ENCODE measurements around the gene DUSP16. TPM values are rescaled to one million over a fixed set of nuclear protein-coding genes. Genes with fewer than 3 reads are reported as not detected.

The DUSP16 gene
- total RNA-seq, 1 experiment from 2014 or later, result 4.4 TPM

- H3K79me2 ChIP-seq (ENCODE audit: low read length), result no peaks in the 10 kb centered on the region
- TF ChIP-seq EZH2phosphoT487 (IDR thresholded peaks at IDR 0.05; ENCODE audit: borderline replicate concordance, low read length) (no peak), EZH2 (IDR thresholded peaks at IDR 0.05; ENCODE audit: low read length, unreplicated experiment) (no peak), CTCF (conservative IDR thresholded peaks at IDR 0.05; ENCODE audit: low read depth, low read length) (no peak)
- H3K4me1 ChIP-seq (ENCODE audit: insufficient read depth, low read length), result no peaks in the 10 kb centered on the region
- no TSS peak for BruUV-seq (replicated peaks)
- ChIA-PET CTCF (no interaction called here), POLR2A (ENCODE audit: unreplicated experiment) (no interaction called here)
- no peaks in the 10 kb centered on the region for H4K20me1 ChIP-seq (ENCODE audit: low read length)
- ATAC-seq (no peak), DNase-seq (no peak)
- no peak overlapping the region for H3K9ac ChIP-seq (ENCODE audit: low read length)
- H3K4me2 ChIP-seq (ENCODE audit: low read length), result no peak overlapping the region
- H3F3A ChIP-seq (ENCODE audit: low read length, unreplicated experiment), result no peaks in the 10 kb centered on the region
- intact Hi-C loops (cut with micrococcal nuclease), result no loop called here
- no peak overlapping the region for H3K27ac ChIP-seq (ENCODE audit: low read length)
- no peaks in the 10 kb centered on the region for H3K27me3 ChIP-seq (ENCODE audit: low read length)
- H3K36me3 ChIP-seq (ENCODE audit: low read depth, low read length), result no peaks in the 10 kb centered on the region
- H2AFZ ChIP-seq (ENCODE audit: low read length), result no peak overlapping the region
- no peaks in the 10 kb centered on the region for H3K9me2 ChIP-seq (replicated peaks; ENCODE audit: low read length)
- no peaks in the 10 kb centered on the region for H3K9me3 ChIP-seq (ENCODE audit: low read length)
- no peak overlapping the region for H3K4me3 ChIP-seq (ENCODE audit: low read length)
These were observed 100.7 kb downstream of the DUSP16 start for GRCh38 chr12:12461923-12462315.

- no peak overlapping the region for H3K4me3 ChIP-seq (ENCODE audit: low read length)
- no peaks in the 10 kb centered on the region for H3K36me3 ChIP-seq (ENCODE audit: low read depth, low read length)
- H3K9me2 ChIP-seq (replicated peaks; ENCODE audit: low read length), result no peaks in the 10 kb centered on the region
- H3K4me1 ChIP-seq (ENCODE audit: insufficient read depth, low read length), result no peaks in the 10 kb centered on the region
- ChIA-PET CTCF (no interaction called here), POLR2A (ENCODE audit: unreplicated experiment) (no interaction called here)
- no peak for ATAC-seq
- H3K4me2 ChIP-seq (ENCODE audit: low read length), result no peak overlapping the region
- intact Hi-C loops (cut with micrococcal nuclease), result no loop called here
- no peak overlapping the region for H3K27ac ChIP-seq (ENCODE audit: low read length)
- no peak overlapping the region for H2AFZ ChIP-seq (ENCODE audit: low read length)
- no peak for DNase-seq
- H3K79me2 ChIP-seq (ENCODE audit: low read length), result no peaks in the 10 kb centered on the region
- H4K20me1 ChIP-seq (ENCODE audit: low read length), result no peaks in the 10 kb centered on the region
- no TSS peak for BruUV-seq (replicated peaks)
- no peak for TF ChIP-seq EZH2phosphoT487 (IDR thresholded peaks at IDR 0.05; ENCODE audit: borderline replicate concordance, low read length)
- TF ChIP-seq CTCF (conservative IDR thresholded peaks at IDR 0.05; ENCODE audit: low read depth, low read length), result no peak
- no peak for TF ChIP-seq EZH2 (IDR thresholded peaks at IDR 0.05; ENCODE audit: low read length, unreplicated experiment)
- no peaks in the 10 kb centered on the region for H3F3A ChIP-seq (ENCODE audit: low read length, unreplicated experiment)
- no peaks in the 10 kb centered on the region for H3K9me3 ChIP-seq (ENCODE audit: low read length)
- H3K9ac ChIP-seq (ENCODE audit: low read length), result no peak overlapping the region
- no peaks in the 10 kb centered on the region for H3K27me3 ChIP-seq (ENCODE audit: low read length)
These were observed 101.4 kb downstream of the DUSP16 start for GRCh38 chr12:12460935-12461922.

- Histone ChIP-seq H3K36me3 (ENCODE audit: low read depth, low read length) (no peaks in the 10 kb centered on the region), H3K9me3 (ENCODE audit: low read length) (no peaks in the 10 kb centered on the region), H4K20me1 (ENCODE audit: low read length) (no peaks in the 10 kb centered on the region), H3K9me2 (replicated peaks; ENCODE audit: low read length) (no peaks in the 10 kb centered on the region), H3F3A (ENCODE audit: low read length, unreplicated experiment) (no peaks in the 10 kb centered on the region), H3K4me3 (ENCODE audit: low read length) (no peak overlapping the region), H3K4me2 (ENCODE audit: low read length) (no peak overlapping the region), H3K27ac (ENCODE audit: low read length) (no peak overlapping the region), H2AFZ (ENCODE audit: low read length) (no peak overlapping the region), H3K9ac (ENCODE audit: low read length) (no peak overlapping the region), H3K27me3 (ENCODE audit: low read length) (no peaks in the 10 kb centered on the region), H3K79me2 (ENCODE audit: low read length) (no peaks in the 10 kb centered on the region), H3K4me1 (ENCODE audit: insufficient read depth, low read length) (no peaks in the 10 kb centered on the region)
- intact Hi-C loops (cut with micrococcal nuclease), result no loop called here
- BruUV-seq (replicated peaks), result no TSS peak
- CTCF ChIA-PET, result no interaction called here
- DNase-seq (no peak), ATAC-seq (no peak)
- POLR2A ChIA-PET (ENCODE audit: unreplicated experiment), result no interaction called here
- TF ChIP-seq CTCF (conservative IDR thresholded peaks at IDR 0.05; ENCODE audit: low read depth, low read length), result no peak
- TF ChIP-seq EZH2 (IDR thresholded peaks at IDR 0.05; ENCODE audit: low read length, unreplicated experiment), result no peak
- no peak for TF ChIP-seq EZH2phosphoT487 (IDR thresholded peaks at IDR 0.05; ENCODE audit: borderline replicate concordance, low read length)
These were observed 106.0 kb downstream of the DUSP16 start for GRCh38 chr12:12456637-12457036.

Data from PC-3 (cell line).